ENCODE data around the gene GRIN1.

Gene GRIN1

DNA sequence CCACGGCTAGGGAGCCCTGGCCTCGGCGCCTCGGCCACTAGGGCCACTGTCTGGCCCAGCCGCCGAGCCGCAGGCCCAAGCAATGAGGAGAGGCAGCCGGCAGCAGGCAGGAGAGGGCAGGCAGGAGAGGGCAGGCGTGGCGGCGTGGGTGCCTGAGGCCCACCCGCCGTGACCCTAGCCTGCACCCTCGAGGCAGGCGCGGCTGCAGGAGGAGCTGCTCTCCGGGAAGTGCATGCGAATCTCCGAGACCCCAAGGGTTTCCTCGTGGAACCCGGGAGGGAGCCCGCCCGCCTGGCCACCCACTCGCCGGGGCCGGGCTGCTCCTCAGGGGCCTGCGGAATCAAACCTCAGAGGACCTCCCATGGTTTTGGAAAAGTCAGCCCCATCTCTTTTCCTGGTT, 9.3 kb downstream of the GRIN1 start:
- DNase-seq (no peak), ATAC-seq (no peak)

DNA sequence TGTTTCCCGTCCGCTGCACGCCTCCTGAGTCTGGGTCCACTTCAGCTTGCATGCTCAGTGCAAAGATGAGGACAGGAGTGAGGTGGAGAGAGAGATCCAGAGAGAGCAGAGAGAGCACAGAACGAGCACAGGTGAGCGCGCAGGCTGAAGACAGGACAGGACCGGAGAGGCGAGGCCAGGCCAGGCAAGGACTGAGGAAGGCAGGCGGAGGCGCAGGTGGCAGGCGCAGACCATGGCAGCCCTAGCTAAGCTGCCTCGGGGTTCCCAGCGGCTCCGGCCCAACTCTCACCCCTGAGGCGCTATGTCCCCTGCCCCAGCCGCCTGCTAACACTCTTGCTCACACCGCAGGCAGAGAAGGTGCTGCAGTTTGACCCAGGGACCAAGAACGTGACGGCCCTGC, 9.7 kb downstream of the GRIN1 start:
- DNase-seq (no peak), ATAC-seq (no peak)

DNA sequence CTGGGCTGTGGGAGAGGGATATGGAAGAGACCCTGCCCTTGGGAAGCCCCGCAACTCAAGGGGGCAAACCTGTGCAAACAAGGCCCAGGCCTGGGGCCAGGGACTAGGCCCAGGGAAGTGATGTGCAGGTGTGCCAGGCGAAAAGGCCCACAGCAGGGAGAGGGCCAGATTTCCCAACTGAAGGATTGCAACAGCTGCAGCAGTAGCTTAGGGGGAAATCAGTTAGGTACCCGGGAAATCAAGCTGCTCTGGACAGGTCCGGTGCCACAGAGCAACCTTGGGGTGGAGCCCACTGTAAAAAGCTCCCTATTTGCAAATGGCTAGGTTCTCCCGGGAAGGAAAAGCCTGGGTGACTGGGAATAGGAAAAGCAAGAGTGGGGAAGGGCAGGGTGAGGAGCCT, 10.4 kb downstream of the GRIN1 start:
- no peak for ATAC-seq
- no peak for DNase-seq

DNA sequence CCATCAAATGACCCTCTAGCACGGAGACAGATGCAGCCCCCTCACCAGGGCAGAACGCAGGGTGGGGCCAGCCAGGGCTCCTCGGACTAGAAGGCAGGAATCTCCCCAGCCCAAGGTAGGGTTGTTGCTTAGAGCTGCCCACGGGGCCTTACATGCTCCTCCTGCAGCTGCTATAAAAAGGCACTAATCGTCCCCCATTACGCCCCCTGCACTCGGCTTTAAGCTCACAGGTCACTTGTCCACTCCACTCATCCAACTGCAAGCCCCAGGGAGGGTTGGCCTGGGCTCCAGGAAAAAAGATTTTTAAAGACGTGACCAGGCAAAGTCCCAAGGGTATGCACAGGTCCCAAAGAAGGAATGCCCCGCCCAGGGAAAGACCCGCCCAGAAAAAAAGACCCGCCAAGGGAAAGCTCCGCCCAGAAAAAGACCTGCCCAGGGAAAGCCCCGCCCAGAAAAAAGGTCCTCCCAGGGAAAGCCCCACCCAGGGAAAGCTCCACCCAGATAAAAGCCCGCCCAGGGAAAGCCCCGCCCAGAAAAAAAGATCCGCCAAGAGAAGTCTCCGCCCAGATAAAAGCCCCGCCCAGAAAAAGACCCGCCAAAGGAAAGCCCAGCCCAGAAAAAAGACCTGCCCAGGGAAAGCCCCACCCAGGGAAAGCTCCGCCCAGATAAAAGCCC, 11.1 kb downstream of the GRIN1 start:
- DNase-seq = peak; percentile 67
- ATAC-seq = no peak

DNA sequence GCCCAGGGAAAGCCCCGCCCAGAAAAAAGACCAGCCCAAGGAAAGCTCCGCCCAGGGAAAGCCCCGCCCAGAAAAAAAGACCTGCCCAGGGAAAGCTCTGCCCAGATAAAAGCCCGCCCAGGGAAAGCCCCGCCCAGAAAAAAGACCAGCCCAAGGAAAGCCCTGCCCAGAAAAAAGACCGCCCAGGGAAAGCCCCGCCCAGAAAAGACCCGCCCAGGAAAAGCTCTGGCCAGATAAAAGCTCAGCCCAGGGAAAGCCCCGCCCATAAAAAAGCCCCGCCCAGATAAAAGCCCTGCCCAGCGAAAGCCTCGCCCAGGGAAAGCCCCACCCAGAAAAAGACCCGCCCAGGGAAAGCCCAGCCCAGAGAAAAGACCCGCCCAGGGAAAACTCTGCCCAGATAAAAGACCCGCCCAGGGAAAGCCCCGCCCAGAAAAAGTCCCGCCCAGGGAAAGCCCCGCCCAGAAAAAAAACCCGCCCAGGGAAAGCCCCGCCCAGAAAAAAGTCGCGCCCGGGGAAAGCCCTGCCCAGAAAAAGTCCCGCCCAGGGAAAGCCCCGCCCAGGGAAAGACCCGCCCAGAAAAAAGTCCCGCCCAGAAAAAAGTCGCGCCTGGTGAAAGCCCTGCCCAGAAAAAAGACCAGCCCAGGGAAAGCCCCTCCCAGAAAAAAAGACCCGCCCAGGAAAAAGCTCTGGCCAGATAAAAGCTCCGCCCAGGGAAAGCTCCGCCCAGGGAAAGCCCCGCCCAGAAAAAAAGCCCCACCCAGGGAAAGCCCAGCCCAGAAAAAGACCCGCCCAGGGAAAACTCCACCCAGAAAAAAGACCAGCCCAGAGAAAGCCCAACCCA, 11.9 kb downstream of the GRIN1 start:
- DNase-seq = peak; percentile 75
- ATAC-seq = peak; percentile 35

DNA sequence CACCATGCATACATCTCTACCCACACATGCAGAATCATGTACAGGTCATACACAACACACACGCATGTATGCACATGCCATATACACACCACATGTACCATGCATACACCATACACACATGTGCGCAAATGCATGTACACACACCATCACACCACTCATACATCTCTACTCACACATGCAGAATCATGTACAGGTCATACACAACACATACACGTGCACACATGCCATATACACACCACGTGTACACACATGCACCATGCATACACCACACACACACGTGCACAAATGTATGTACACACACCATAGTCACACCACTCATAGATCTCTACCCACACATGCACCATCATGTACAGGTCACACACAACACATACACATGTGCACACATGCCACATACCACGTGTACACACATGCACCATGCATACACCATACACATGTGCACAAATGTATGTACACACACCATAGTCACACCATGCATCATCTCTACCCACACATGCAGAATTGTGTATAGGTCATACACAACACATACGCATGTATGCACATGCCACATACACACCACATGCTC, 14.0 kb downstream of the GRIN1 start:
- DNase-seq (no peak), ATAC-seq (no peak)

DNA sequence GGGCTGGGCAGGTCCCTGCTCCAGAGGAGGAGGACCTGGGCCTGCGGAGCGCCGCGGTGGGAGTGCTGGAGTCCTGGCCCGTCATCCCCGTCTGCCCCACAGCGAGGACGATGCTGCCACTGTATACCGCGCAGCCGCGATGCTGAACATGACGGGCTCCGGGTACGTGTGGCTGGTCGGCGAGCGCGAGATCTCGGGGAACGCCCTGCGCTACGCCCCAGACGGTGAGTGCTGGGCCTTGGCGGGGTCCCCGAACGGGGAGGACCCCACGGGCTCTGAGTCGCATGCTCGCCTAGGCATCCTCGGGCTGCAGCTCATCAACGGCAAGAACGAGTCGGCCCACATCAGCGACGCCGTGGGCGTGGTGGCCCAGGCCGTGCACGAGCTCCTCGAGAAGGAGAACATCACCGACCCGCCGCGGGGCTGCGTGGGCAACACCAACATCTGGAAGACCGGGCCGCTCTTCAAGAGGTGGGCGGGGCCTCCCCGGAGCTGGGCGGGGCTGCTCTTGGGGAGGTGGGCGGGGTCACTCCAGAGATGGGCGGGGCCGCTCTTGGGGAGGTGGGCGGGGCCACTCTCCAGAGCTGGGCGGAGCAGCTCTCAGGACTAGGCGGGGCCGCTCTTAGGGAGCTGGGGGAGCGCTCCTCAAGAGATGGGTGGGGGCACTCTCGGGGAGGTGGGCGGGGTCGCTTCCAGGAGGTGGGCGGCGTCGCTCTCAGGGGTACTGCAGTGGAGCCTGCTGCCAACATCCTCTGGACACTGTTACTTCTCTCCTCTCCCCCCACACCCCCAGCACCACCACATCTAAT, 17.8 kb downstream of the GRIN1 start:
- peak; percentile 58 for ATAC-seq
- DNase-seq = peak; percentile 75

DNA sequence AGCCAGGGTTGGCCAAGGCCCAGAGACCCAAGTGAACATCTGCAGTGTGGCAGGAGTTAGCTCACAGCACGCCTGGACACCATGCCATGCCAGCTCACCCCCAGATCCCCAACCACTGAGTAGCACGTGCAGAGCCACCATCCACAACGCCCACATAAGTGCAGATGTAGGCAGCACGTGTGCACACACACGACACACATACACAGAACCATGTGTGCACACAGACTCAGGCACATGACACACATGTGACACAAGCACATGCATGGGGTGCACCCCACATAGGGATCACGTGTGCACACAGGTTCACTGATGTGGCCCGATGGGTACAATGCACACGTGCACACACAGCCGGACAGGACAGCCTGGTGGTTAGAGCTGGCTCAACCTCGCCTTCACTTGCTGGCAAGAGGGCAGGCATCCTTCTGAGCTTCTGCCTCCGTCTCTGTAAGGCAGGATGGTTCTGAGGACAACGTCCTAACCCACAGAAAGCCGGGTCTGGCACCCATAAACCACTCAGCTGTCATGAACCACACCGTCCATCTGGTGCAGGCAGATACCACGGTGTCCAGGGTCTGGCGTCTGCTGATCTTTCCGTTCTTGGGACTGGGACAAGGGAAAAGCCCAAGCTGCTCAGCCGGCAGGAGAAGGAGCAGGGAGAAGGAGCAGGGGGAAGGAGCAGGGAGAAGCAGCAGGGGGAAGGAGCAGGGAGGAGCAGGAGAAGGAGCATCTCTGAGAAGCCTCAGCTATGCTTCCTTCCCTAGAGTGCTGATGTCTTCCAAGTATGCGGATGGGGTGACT, 18.9 kb downstream of the GRIN1 start:
- ATAC-seq (no peak), DNase-seq (no peak)

DNA sequence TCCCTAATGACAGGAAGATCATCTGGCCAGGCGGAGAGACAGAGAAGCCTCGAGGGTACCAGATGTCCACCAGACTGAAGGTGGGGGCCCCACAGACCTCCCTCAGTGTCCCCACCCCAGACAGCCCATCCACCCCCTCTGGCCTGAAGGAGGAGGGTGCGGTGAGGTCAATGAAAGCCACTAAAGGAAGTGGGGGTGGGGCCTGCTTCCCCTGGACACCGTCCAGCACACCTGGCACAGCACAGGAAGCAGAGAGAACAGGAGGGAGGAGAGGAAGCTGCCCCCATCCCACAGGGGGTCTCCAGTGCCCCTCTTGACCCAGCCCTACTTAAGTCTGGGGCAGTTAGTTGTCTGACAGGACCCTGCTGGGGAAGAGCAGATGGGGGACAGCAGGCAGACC, 19.7 kb downstream of the GRIN1 start:
- ATAC-seq (no peak), DNase-seq (no peak)

DNA sequence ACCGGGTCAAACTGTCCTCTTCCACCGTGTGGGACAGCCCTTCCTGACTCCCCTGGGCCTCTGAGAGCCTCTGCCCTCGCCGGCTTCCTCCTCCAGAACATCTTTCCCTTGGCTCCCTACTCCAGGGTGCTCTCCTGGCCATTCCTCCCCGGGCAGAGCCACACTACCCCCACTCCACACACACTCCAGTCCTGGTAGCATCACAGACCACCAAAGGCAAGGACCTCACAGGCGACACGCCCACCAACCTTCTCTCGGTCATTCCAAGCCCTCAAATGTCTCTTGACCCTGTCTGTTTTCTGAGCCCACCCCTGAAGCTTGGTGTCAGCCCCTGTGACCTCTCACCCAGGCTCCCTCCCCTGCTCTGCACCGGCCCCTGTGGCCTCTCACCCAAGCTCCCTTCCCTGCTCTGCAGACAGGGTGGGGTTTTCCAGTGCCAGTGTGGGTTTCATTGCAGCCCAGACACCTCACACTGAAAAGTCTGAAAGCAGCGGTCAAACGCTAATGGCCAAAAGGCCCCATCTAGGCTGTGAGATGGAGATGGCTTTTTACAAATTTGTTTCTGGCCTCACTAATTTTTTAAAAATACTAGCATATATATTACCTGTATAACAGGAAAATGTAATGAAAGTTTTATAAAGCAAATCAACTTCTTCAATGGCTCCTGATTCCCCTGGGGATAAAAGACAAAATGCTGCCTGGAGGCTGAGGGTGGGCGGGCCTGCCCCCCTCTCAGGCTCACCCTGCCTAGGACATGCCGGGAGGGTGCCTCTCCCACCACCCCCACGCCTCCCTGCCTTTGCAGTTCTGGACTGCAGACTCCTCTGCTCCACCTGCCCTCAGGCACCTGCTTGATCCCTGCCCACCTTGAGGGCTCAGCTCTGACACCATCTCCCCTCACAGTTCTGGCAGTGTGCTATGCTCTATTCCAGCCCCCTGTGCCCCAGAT, 20.4 kb downstream of the GRIN1 start:
- DNase-seq (no peak), ATAC-seq (no peak)

DNA sequence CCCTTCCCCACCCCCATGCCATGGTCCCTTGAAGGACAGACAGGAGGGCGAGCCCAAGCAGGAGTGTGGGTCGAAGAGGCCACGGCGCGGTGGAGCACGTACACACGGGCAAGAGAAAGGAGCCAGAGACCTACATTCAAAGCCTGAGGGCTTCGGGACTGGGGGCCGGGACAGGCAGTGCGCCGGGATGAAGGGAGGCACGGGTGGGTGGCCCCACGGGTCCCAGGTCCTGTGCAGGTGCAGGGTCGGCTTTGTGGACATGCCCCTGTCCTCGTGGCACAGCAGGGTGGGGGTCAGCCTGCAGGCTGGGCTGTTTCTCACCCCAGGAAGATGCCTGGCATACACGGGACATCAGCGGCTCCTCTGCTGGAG, 21.1 kb downstream of the GRIN1 start:
- no peak for DNase-seq
- no peak for ATAC-seq

DNA sequence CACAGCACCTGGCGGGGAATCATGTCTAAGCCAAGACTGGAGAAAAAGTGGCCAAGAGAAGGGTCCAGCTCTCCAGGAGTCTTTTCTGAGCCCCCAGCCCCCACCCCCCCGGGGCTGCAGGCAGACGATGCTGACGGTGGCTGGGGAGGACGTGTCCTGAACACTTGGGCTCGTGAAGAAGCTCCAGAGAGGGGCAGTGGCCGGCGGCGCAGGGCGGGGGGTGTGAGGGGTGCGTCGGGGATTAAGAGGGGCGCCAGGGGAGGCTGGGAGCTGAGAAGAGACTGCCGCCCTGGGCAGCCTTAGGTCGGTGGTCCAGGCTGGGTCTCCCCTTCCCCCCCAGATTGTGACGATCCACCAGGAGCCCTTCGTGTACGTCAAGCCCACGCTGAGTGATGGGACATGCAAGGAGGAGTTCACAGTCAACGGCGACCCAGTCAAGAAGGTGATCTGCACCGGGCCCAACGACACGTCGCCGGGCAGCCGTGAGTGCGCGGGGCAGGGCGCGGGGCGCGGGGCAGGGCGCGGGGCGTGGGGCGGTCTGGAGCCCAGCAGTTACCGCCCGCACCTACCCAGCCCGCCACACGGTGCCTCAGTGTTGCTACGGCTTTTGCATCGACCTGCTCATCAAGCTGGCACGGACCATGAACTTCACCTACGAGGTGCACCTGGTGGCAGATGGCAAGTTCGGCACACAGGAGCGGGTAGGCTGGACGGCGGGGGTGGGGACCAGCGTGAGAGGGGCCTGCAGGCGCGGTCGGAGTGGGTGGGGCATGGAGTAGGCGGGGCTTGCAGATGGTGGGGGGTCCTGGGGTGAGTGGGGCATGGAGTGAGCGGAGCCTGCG, 22.0 kb downstream of the GRIN1 start:
- DNase-seq (no peak), ATAC-seq (no peak)

DNA sequence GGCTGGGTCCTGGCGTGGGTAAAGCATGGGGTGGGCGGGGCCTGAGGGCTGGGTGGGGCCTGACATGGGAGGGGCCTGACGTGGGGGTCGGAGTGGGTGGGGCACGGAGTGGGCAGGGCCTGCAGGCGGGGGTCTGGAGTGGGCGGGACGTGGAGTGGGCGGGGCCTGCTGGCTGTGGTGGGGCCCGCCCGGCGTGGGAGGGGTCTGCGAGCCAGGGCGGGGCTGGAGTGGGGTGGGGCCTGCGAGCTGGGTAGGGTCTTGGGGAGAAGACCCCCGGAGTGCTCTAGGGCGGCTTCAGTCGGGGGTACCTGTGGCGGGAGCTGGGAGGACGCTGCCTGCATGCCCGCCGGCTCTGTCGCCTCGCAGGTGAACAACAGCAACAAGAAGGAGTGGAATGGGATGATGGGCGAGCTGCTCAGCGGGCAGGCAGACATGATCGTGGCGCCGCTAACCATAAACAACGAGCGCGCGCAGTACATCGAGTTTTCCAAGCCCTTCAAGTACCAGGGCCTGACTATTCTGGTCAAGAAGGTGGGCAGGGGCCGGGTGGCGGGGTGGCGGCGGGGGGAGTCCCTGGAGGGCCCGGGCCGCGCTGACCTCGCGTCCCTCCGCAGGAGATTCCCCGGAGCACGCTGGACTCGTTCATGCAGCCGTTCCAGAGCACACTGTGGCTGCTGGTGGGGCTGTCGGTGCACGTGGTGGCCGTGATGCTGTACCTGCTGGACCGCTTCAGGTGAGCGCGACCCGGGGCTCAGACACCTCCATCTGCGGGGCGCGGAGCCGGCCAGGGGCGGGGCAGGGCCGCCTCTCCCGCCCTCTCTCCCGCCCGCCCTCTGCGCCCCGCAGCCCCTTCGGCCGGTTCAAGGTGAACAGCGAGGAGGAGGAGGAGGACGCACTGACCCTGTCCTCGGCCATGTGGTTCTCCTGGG, 22.9 kb downstream of the GRIN1 start:
- no peak for ATAC-seq
- no peak for DNase-seq

DNA sequence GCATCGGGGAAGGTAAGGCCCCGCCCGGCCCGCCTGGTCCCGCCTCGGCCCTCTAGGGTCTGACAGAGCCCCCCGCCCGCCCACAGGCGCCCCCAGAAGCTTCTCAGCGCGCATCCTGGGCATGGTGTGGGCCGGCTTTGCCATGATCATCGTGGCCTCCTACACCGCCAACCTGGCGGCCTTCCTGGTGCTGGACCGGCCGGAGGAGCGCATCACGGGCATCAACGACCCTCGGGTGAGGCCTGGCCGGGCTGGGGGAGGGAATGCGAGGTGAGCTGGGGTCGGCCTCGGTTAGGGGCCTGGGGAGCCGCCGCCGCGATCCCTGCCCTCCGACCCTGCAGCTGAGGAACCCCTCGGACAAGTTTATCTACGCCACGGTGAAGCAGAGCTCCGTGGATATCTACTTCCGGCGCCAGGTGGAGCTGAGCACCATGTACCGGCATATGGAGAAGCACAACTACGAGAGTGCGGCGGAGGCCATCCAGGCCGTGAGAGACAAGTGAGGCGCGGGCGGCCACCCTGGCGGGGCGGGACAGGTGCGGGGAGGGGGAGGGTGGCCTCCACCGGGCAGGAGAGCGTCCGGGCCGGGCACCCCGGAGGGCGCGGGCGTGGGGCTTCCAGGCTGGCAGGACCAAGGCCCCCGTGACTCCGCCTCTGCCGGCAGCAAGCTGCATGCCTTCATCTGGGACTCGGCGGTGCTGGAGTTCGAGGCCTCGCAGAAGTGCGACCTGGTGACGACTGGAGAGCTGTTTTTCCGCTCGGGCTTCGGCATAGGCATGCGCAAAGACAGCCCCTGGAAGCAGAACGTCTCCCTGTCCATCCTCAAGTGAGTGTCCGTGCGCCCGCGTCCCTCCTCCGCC, 23.8 kb downstream of the GRIN1 start:
- no peak for DNase-seq
- ATAC-seq = no peak

DNA sequence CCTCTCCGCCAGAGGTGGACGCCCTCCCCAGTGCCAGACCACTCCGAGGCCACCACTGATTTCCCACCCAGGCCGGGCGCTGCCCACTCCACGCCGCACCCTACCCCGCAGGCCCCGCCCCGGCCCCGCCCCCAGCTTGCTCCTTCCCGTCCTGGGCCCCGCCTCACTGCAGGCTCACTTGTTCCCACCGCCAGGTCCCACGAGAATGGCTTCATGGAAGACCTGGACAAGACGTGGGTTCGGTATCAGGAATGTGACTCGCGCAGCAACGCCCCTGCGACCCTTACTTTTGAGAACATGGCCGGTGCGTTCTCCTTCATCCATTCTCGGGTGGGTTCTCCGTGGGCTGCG, 24.4 kb downstream of the GRIN1 start:
- DNase-seq (no peak), ATAC-seq (no peak)

DNA sequence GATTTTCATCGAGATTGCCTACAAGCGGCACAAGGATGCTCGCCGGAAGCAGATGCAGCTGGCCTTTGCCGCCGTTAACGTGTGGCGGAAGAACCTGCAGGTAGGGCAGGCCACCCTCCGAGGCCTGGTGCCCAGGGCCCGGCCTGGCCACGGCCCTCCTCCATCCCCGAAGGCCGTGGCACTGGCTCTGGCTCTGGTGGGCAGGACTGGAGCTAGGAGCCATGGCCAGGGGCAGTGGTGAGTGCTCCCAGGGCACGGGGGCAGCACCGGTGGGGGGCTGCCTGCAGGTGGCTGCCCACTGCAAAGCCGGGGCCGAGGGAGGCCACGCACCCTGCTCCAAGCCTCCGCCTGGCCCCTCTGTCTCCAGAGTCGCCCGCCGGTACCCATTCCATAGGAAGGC, 24.9 kb downstream of the GRIN1 start:
- ATAC-seq = no peak
- no peak for DNase-seq

DNA sequence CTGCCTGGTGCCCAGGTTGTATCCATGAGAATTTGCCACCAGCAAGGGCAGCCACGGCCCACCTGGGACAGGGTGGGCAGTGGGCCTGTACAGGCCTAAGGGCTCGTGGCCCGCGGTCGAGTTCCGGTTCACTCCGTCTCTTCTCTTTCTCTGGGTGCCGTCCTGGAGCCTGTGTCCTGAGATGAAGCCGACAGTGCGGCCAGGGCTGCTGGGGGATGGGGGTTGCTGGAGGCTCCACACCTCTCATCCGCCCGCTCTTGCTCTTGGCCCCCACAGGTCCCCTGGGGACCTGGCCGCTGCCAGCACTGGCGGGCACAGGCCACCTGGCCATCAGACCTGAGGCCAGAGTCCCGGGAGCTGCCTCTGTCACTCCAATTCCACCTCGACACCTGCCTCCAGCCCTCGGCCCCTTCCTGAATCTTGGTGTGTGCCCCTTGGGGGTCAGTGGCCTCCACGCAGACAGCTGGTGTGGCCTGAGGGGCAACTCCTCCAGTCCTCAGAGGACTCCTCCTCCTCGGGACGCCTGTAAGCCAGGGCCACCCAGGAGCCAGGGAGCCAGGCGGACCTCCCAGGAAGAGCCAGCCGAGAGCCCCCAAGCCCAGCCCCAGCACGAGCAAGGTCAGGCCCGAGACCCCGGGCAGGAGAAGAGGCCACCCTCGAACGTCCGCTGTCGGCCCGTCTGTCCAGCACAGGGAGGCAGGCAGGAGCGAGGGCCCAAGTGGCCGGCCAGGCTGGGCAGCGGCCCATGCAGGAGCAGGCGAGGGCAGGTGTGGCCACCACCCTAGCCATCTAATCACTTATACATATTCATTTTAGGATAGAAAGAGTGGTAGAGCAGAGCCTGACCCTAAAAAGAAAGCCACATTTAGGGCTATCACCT, 25.7 kb downstream of the GRIN1 start:
- ATAC-seq = no peak
- DNase-seq = no peak

Data from stimulated activated naive CD8-positive, alpha-beta T cell treated with anti-CD3 and anti-CD28 coated beads, Interleukin-15, Interleukin-2, amounts not matched to agents 100 U/mL and 50 U/mL, for 24 hours (primary cell).